GM12878 (cell line): ENCODE data around the gene ATP2A1. TPM values are rescaled to one million over a fixed set of nuclear protein-coding genes. Genes with fewer than 3 reads are reported as not detected.

ENCODE experiments used
- ATAC-seq: fragments of 200-7000 bp; cut with Tn5 transposase; 3 replicates; pipeline ENCODE4 v1.9.1; 2020; ENCODE audit warnings: mild to moderate bottlenecking, moderate library complexity
- BruUV-seq: library from RNA; stranded (reverse); fragments of 400-500 nt; replicated peaks from 2 replicates; lab custom pipeline; 2021; lab: Mats Ljungman, UMichigan
- CTCF ChIA-PET: fragments of 300-600 bp; sonication (Branson Sonifier 250); formaldehyde crosslinking; extraction: SDS; loops from one replicate; lab custom pipeline; 2021; ENCODE audit warnings: inconsistent platforms; lab: Yijun Ruan, JAX
- POLR2A ChIA-PET: fragments of 350-600 bp; formaldehyde crosslinking; extraction: SDS; loops from one replicate; lab custom pipeline; 2021; ENCODE audit warnings: inconsistent platforms; lab: Charles Lee
- RAD21 ChIA-PET: fragments of 300-600 bp; sonication (Branson Sonifier 250); formaldehyde crosslinking; loops from one replicate; lab custom pipeline; 2023; ENCODE audit warnings: antibody characterized with exemption; ENCODE audit not compliant: unreplicated experiment; lab: Charles Lee
- SMC1A ChIA-PET: fragments of 300-600 bp; sonication (Branson Sonifier 250); formaldehyde crosslinking; loops from one replicate; lab custom pipeline; 2023; ENCODE audit not compliant: unreplicated experiment, uncharacterized antibody; lab: Charles Lee
- DNase-seq: peaks from one replicate; pipeline ENCODE4 v3.0.0-alpha.2; 2011; ENCODE audit warnings: low read depth, low spot score
- FAIRE-seq: peaks from 3 replicates; lab custom pipeline; 2011; peaks lifted over from hg19 to GRCh38; lab: Jason Lieb, UNC
- H2AFZ ChIP-seq: 2 replicates; pipeline ENCODE4 v1.6.0; 2011; ENCODE audit warnings: low read depth, low read length, control low read depth; ENCODE audit not compliant: control insufficient read depth
- H3K27ac ChIP-seq: 2 replicates; pipeline ENCODE4 v1.5.1; 2011; ENCODE audit warnings: control low read depth; ENCODE audit not compliant: control insufficient read depth, insufficient read depth
- H3K27me3 ChIP-seq, 2 experiments: replicated peaks in 1 of 2; 2 replicates each; pipeline versions ENCODE4 v1.6.0 to v1.6.1; 2011; ENCODE audit warnings: low read length in 1 of 2; ENCODE audit not compliant: control insufficient read depth in 2 of 2, insufficient read depth in 2 of 2
- H3K36me3 ChIP-seq, 2 experiments: 2 replicates each; pipeline ENCODE4 v1.5.1; 2011; ENCODE audit warnings: low read length in 1 of 2; ENCODE audit not compliant: control insufficient read depth in 2 of 2, insufficient read depth in 2 of 2
- H3K4me1 ChIP-seq: 2 replicates; pipeline ENCODE4 v1.6.1; 2011; ENCODE audit warnings: mild to moderate bottlenecking, low read length, moderate library complexity, mixed read lengths; ENCODE audit not compliant: control insufficient read depth, insufficient read depth
- H3K4me2 ChIP-seq: 2 replicates; pipeline ENCODE4 v1.6.0; 2011; ENCODE audit warnings: control low read depth; ENCODE audit not compliant: control insufficient read depth, insufficient read depth
- H3K4me3 ChIP-seq: fragments of 200-600 bp; sonication (generic); 2 replicates; pipeline ENCODE4 v1.5.1; 2016
- H3K79me2 ChIP-seq: 2 replicates; pipeline ENCODE4 v1.6.0; 2011; ENCODE audit warnings: low read length; ENCODE audit not compliant: control insufficient read depth, insufficient read depth
- H3K9ac ChIP-seq: 2 replicates; pipeline ENCODE4 v1.8.0; 2011; ENCODE audit warnings: low read length, control low read depth, mixed read lengths; ENCODE audit not compliant: control insufficient read depth, insufficient read depth
- H3K9me3 ChIP-seq: replicated peaks from 3 replicates; pipeline ENCODE4 v1.5.1; 2011; ENCODE audit warnings: mild to moderate bottlenecking, low read length; ENCODE audit not compliant: control insufficient read depth, insufficient read depth
- H4K20me1 ChIP-seq: 2 replicates; pipeline ENCODE4 v1.6.0; 2011; ENCODE audit not compliant: control insufficient read depth, insufficient read depth
- BACH1 ChIP-seq: fragments of 450-650 bp; IDR thresholded peaks from 2 replicates; pipeline ENCODE4 v1.6.1; 2017; ENCODE audit warnings: mild to moderate bottlenecking, borderline replicate concordance
- KDM1A ChIP-seq: fragments of 200-600 bp; sonication (generic); IDR thresholded peaks from 2 replicates; pipeline ENCODE4 v1.6.1; 2016; ENCODE audit warnings: borderline replicate concordance
- KLF5 ChIP-seq: fragments of 450-650 bp; IDR thresholded peaks from 2 replicates; pipeline ENCODE4 v1.6.1; 2014; ENCODE audit warnings: mild to moderate bottlenecking; ENCODE audit not compliant: partially characterized antibody
- MEF2B ChIP-seq: fragments of 450-650 bp; IDR thresholded peaks from 2 replicates; pipeline ENCODE4 v1.6.1; 2018; ENCODE audit warnings: mild to moderate bottlenecking, moderate library complexity; ENCODE audit not compliant: partially characterized antibody, poor library complexity, severe bottlenecking
- MYC ChIP-seq: IDR thresholded peaks from 2 replicates; pipeline ENCODE4 v1.6.1; 2011; ENCODE audit warnings: mild to moderate bottlenecking, low read length, moderate library complexity, inconsistent platforms; ENCODE audit not compliant: insufficient read depth, insufficient replicate concordance, insufficient read length, severe bottlenecking
- NR2C1 ChIP-seq: fragments of 450-650 bp; IDR thresholded peaks from 2 replicates; pipeline ENCODE4 v1.6.1; 2017; ENCODE audit warnings: antibody characterized with exemption, mild to moderate bottlenecking, moderate library complexity
- POLR2AphosphoS5 ChIP-seq: IDR thresholded peaks from 2 replicates; pipeline ENCODE4 v1.6.1; 2011; ENCODE audit warnings: mild to moderate bottlenecking, low read length, inconsistent platforms
- SMAD1 ChIP-seq: fragments of 450-650 bp; IDR thresholded peaks from 2 replicates; pipeline ENCODE4 v1.6.1; 2018; ENCODE audit warnings: mild to moderate bottlenecking, low read depth; ENCODE audit not compliant: partially characterized antibody
- WGBS: methylation state at CpG from one replicate; pipeline ENCODE4 v1.1.6; 2016; ENCODE audit warnings: low lambda C conversion rate; ENCODE audit not compliant: insufficient replicate concordance, insufficient coverage; ENCODE audit errors: missing lambda C conversion rate; 5-methylcytosine and 5-hydroxymethylcytosine counted together
- in situ Hi-C: fragments of 300-500 bp; cut with MboI; formaldehyde crosslinking; loops from 9 replicates; pipeline ENCODE4 v1.14.3; 2018; ENCODE audit warnings: mixed read lengths
- intact Hi-C: fragments of 100-400 bp; cut with micrococcal nuclease; formaldehyde crosslinking; loops from one replicate; pipeline ENCODE4 v1.14.2; 2022; ENCODE audit not compliant: unreplicated experiment
- polyA plus RNA-seq, 11 experiments: library from polyadenylated mRNA; depleted of rRNA in 4 of 11; unstranded in 6 of 11; stranded (reverse) in 5 of 11; fragments of >200 nt; fragmentation: Nextera tagmentation in 4 of 11; fragmentation: Illumina TruSeq in 1 of 11; extraction: Ambion mirVana in 4 of 11; extraction: Trizol in 1 of 11; gene quantifications; 1 replicate in 1 of 11; 2 replicates in 10 of 11; pipeline versions ENCODE4 v1.2.1 to v1.2.3, GENCODE V29; 2011 to 2016; ENCODE audit warnings: inconsistent platforms in 2 of 11, missing spikeins in 2 of 11, low read depth in 1 of 11
- total RNA-seq, 4 experiments: library from RNA; depleted of rRNA in 3 of 4; stranded (reverse); fragments of >200 nt in 3 of 4; fragmentation: Illumina TruSeq in 1 of 4; extraction: Trizol in 1 of 4; gene quantifications; 2 replicates each; pipeline versions ENCODE4 v1.2.1 to v1.2.3, GENCODE V29; 2013 to 2021
- TF ChIP-seq, protein P1 (sequence below), 3 experiments: IDR thresholded peaks in 2 of 3; conservative IDR thresholded peaks in 1 of 3; 2 replicates each; pipeline ENCODE4 v1.5.1; 2011; ENCODE audit warnings: low read depth in 3 of 3, low read length in 3 of 3, mild to moderate bottlenecking in 3 of 3, control low read depth in 2 of 3, moderate library complexity in 2 of 3, inconsistent platforms in 1 of 3, mixed read lengths in 1 of 3; ENCODE audit not compliant: control insufficient read depth in 2 of 3, insufficient read depth in 1 of 3; ENCODE audit errors: extremely low read depth in 1 of 3
- TF ChIP-seq, protein P2 (sequence below): IDR thresholded peaks from 2 replicates; pipeline ENCODE4 v1.6.1; 2012; ENCODE audit warnings: low read depth, low read length, improper control_type of control experiment
- TF ChIP-seq, protein P3 (sequence below): fragments of 450-650 bp; IDR thresholded peaks from 2 replicates; pipeline ENCODE4 v1.6.1; 2014; ENCODE audit warnings: mild to moderate bottlenecking
- TF ChIP-seq, protein P4 (sequence below): fragments of 450-650 bp; IDR thresholded peaks from 2 replicates; pipeline ENCODE4 v1.6.1; 2016; ENCODE audit warnings: mild to moderate bottlenecking, moderate library complexity, borderline replicate concordance

Gene ATP2A1
- total and polyA plus RNA-seq, 10 of the 15 experiments (the other 5 are each of a cell fraction or from before 2014, with no cell fraction given) = 0.13 to 1.7 (median 0.88) TPM

DNA sequence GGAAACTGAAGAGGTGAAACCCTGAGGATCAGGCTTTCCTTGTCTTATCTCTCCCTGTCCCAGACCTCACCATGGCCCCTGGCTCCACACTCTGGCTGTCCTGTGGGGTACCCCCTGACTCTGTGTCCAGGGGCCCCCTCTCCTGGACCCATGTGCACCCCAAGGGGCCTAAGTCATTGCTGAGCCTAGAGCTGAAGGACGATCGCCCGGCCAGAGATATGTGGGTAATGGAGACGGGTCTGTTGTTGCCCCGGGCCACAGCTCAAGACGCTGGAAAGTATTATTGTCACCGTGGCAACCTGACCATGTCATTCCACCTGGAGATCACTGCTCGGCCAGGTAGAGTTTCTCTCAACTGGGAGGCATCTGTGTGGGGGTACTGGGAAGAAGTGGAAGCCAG lies 54.9 kb downstream of the ATP2A1 start (continued):
- TF ChIP-seq, protein P1, sequence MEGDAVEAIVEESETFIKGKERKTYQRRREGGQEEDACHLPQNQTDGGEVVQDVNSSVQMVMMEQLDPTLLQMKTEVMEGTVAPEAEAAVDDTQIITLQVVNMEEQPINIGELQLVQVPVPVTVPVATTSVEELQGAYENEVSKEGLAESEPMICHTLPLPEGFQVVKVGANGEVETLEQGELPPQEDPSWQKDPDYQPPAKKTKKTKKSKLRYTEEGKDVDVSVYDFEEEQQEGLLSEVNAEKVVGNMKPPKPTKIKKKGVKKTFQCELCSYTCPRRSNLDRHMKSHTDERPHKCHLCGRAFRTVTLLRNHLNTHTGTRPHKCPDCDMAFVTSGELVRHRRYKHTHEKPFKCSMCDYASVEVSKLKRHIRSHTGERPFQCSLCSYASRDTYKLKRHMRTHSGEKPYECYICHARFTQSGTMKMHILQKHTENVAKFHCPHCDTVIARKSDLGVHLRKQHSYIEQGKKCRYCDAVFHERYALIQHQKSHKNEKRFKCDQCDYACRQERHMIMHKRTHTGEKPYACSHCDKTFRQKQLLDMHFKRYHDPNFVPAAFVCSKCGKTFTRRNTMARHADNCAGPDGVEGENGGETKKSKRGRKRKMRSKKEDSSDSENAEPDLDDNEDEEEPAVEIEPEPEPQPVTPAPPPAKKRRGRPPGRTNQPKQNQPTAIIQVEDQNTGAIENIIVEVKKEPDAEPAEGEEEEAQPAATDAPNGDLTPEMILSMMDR (IDR thresholded peaks at IDR 0.05 in 2 of 3, conservative IDR thresholded peaks at IDR 0.05 in 1 of 3; ENCODE audit: control insufficient read depth in 2 of 3, extremely low read depth in 1 of 3, insufficient read depth in 1 of 3, low read depth in 3 of 3, low read length in 3 of 3) = no peak
- no peak for TF ChIP-seq NR2C1
- TF ChIP-seq KLF5 = no peak
- TF ChIP-seq, protein P2, sequence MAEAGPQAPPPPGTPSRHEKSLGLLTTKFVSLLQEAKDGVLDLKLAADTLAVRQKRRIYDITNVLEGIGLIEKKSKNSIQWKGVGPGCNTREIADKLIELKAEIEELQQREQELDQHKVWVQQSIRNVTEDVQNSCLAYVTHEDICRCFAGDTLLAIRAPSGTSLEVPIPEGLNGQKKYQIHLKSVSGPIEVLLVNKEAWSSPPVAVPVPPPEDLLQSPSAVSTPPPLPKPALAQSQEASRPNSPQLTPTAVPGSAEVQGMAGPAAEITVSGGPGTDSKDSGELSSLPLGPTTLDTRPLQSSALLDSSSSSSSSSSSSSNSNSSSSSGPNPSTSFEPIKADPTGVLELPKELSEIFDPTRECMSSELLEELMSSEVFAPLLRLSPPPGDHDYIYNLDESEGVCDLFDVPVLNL = no peak
- no peak for TF ChIP-seq BACH1
- TF ChIP-seq, protein P3, sequence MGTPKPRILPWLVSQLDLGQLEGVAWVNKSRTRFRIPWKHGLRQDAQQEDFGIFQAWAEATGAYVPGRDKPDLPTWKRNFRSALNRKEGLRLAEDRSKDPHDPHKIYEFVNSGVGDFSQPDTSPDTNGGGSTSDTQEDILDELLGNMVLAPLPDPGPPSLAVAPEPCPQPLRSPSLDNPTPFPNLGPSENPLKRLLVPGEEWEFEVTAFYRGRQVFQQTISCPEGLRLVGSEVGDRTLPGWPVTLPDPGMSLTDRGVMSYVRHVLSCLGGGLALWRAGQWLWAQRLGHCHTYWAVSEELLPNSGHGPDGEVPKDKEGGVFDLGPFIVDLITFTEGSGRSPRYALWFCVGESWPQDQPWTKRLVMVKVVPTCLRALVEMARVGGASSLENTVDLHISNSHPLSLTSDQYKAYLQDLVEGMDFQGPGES = no peak
- no peak for TF ChIP-seq POLR2AphosphoS5

DNA sequence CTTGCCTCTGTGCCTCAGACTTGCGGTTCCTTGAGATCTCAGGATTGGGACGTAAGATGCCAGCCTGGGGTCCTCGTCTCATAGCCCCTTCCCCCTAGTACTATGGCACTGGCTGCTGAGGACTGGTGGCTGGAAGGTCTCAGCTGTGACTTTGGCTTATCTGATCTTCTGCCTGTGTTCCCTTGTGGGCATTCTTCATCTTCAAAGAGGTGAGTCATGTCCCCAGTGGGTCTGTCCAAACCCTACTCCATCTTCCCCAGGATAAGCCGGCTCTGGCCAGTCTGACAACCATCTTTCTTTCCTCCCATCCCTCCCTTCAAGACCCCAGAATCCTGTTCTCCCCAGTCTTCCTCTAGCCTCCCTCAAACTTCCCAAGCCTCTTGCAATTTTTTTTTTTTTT lies 57.1 kb downstream of the ATP2A1 start:
- in situ Hi-C loops (no loop called here), intact Hi-C loops (no loop called here)
- no peak for DNase-seq
- H3K4me2 ChIP-seq = no peak overlapping the region
- no peaks in the 10 kb centered on the region for H3K27me3 ChIP-seq
- no peak for ATAC-seq
- WGBS = 98% methylated on average over 4 of the region's 4 CpGs
- H3K4me3 ChIP-seq = no peak overlapping the region
- peaks cover 0 to 6% of the 10 kb centered on the region in 2 experiments; a peak in 1 of 4 replicates for H3K36me3 ChIP-seq
- RAD21 ChIA-PET = interaction anchor here (1.6 kb wide), 1 partner anchor 9 kb away, joined by 11 read pairs; no protein-coding TSS in a partner anchor
- CTCF ChIA-PET = interaction anchor here (7.2 kb wide), 1 partner anchor 9 kb away, joined by 136 read pairs; no protein-coding TSS in a partner anchor
- SMC1A ChIA-PET = interaction anchor here (0.7 to 1.8 kb wide), 2 partner anchors 9 to 11 kb away, joined by 3 to 14 read pairs; no protein-coding TSS in a partner anchor
- no peak overlapping the region for H3K9ac ChIP-seq
- no peak overlapping the region for H3K27ac ChIP-seq
- no peaks in the 10 kb centered on the region for H3K9me3 ChIP-seq
- no peaks in the 10 kb centered on the region for H4K20me1 ChIP-seq
- no peak overlapping the region for H2AFZ ChIP-seq
- peaks cover 16% of the 10 kb centered on the region for H3K4me1 ChIP-seq
- POLR2A ChIA-PET = interaction anchor here (0.9 to 2.1 kb wide), 2 partner anchors 12 to 111 kb away, joined by 3 to 7 read pairs; no protein-coding TSS in a partner anchor
- no peak for FAIRE-seq
- peaks cover 21% of the 10 kb centered on the region for H3K79me2 ChIP-seq
- no TSS peak for BruUV-seq
- no peak for TF ChIP-seq KDM1A
- no peak for TF ChIP-seq MYC
- no peak for TF ChIP-seq MEF2B
- no peak for TF ChIP-seq SMAD1
- TF ChIP-seq, protein P4, sequence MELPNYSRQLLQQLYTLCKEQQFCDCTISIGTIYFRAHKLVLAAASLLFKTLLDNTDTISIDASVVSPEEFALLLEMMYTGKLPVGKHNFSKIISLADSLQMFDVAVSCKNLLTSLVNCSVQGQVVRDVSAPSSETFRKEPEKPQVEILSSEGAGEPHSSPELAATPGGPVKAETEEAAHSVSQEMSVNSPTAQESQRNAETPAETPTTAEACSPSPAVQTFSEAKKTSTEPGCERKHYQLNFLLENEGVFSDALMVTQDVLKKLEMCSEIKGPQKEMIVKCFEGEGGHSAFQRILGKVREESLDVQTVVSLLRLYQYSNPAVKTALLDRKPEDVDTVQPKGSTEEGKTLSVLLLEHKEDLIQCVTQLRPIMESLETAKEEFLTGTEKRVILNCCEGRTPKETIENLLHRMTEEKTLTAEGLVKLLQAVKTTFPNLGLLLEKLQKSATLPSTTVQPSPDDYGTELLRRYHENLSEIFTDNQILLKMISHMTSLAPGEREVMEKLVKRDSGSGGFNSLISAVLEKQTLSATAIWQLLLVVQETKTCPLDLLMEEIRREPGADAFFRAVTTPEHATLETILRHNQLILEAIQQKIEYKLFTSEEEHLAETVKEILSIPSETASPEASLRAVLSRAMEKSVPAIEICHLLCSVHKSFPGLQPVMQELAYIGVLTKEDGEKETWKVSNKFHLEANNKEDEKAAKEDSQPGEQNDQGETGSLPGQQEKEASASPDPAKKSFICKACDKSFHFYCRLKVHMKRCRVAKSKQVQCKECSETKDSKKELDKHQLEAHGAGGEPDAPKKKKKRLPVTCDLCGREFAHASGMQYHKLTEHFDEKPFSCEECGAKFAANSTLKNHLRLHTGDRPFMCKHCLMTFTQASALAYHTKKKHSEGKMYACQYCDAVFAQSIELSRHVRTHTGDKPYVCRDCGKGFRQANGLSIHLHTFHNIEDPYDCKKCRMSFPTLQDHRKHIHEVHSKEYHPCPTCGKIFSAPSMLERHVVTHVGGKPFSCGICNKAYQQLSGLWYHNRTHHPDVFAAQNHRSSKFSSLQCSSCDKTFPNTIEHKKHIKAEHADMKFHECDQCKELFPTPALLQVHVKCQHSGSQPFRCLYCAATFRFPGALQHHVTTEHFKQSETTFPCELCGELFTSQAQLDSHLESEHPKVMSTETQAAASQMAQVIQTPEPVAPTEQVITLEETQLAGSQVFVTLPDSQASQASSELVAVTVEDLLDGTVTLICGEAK = no peak
